Midbrain (tissue), 1 donor: ENCODE results near the gene TCOF1.

Source experiments
- DNase-seq: peaks from one replicate; lab custom pipeline; 2025; lab: John Stamatoyannopoulos, UW

The TCOF1 gene

GRCh38 chr5:150357326-150358260, at the start of gene TCOF1:
Gene TCOF1, plus strand, starts transcription at chr5:150357697. Its CDS starts 50 bp downstream, at chr5:150357747.
- DNase-seq = peak; percentile 97

- no peak for DNase-seq
Measured at GRCh38 chr5:150309101-150309885, 48.2 kb upstream of the TCOF1 start.

- no peak for DNase-seq
Measured at GRCh38 chr5:150309886-150310239, 47.6 kb upstream of the TCOF1 start.

GRCh38 chr5:150310246-150310645, 47.3 kb upstream of the TCOF1 start:
- DNase-seq = no peak

GRCh38 chr5:150311015-150311692, 46.3 kb upstream of the TCOF1 start:
- DNase-seq = no peak

- DNase-seq = no peak
Measured at GRCh38 chr5:150312518-150312917, 45.0 kb upstream of the TCOF1 start.

- no peak for DNase-seq
Measured at GRCh38 chr5:150313501-150313900, 44.0 kb upstream of the TCOF1 start.

GRCh38 chr5:150313921-150314716, 43.4 kb upstream of the TCOF1 start:
- DNase-seq = no peak

GRCh38 chr5:150315245-150315644, 42.3 kb upstream of the TCOF1 start:
- no peak for DNase-seq

GRCh38 chr5:150316320-150316719, 41.2 kb upstream of the TCOF1 start:
- DNase-seq = no peak

- no peak for DNase-seq
Measured at GRCh38 chr5:150317048-150318003, 40.2 kb upstream of the TCOF1 start.

GRCh38 chr5:150318613-150319483, 38.6 kb upstream of the TCOF1 start:
- no peak for DNase-seq

- no peak for DNase-seq
Measured at GRCh38 chr5:150319484-150319790, 38.1 kb upstream of the TCOF1 start.

- peak; percentile 72 for DNase-seq
Measured at GRCh38 chr5:150320044-150320613, 37.4 kb upstream of the TCOF1 start.

GRCh38 chr5:150321211-150321610, 36.3 kb upstream of the TCOF1 start:
- no peak for DNase-seq

- no peak for DNase-seq
Measured at GRCh38 chr5:150321784-150322183, 35.7 kb upstream of the TCOF1 start.

GRCh38 chr5:150322202-150322601, 35.3 kb upstream of the TCOF1 start:
- DNase-seq = no peak

GRCh38 chr5:150323092-150323491, 34.4 kb upstream of the TCOF1 start:
- DNase-seq = no peak

GRCh38 chr5:150323819-150324218, 33.7 kb upstream of the TCOF1 start:
- DNase-seq = no peak
